Aorta (tissue), 5 donors: Measurements from ENCODE around the gene PLA2G1B. TPM values are rescaled to one million over a fixed set of nuclear protein-coding genes. Genes with fewer than 3 reads are reported as not detected.

Experiments
- ATAC-seq: fragments of 200-7000 bp; cut with Tn5 transposase; one replicate; pipeline ENCODE4 v1.9.1; 2022; ENCODE audit warnings: moderate library complexity; ENCODE audit not compliant: low FRiP score
- DNase-seq, 2 donors: peaks; one replicate each; pipeline ENCODE4 v3.0.0-alpha.2; 2020
- H3K27ac ChIP-seq, 2 donors: one replicate each; pipeline ENCODE4 v1.5.1; 2013; ENCODE audit warnings: low read length in 2 of 2, mild to moderate bottlenecking in 2 of 2, moderate library complexity in 2 of 2, control low read depth in 1 of 2, inconsistent platforms in 1 of 2, low read depth in 1 of 2
- H3K27me3 ChIP-seq, 2 donors: one replicate each; pipeline ENCODE4 v1.6.1; 2013; ENCODE audit warnings: control low read depth in 1 of 2, low read length in 1 of 2, mild to moderate bottlenecking in 1 of 2, moderate library complexity in 1 of 2; ENCODE audit not compliant: insufficient read depth in 2 of 2, control insufficient read depth in 1 of 2
- H3K36me3 ChIP-seq, 2 donors: one replicate each; pipeline ENCODE4 v1.6.1; 2013; ENCODE audit warnings: control low read depth in 1 of 2, low read length in 1 of 2, mild to moderate bottlenecking in 1 of 2; ENCODE audit not compliant: insufficient read depth in 2 of 2, control insufficient read depth in 1 of 2
- H3K4me1 ChIP-seq, 2 donors: one replicate each; pipeline ENCODE4 v1.6.1; 2013; ENCODE audit warnings: low read length in 2 of 2, control low read depth in 1 of 2, mild to moderate bottlenecking in 1 of 2, moderate library complexity in 1 of 2; ENCODE audit not compliant: insufficient read depth in 2 of 2, control insufficient read depth in 1 of 2
- H3K4me3 ChIP-seq, 2 donors: one replicate each; pipeline ENCODE4 v1.5.1; 2013; ENCODE audit warnings: low read length in 2 of 2, control low read depth in 1 of 2, mild to moderate bottlenecking in 1 of 2
- H3K9me3 ChIP-seq: one replicate; pipeline ENCODE4 v1.6.1; 2013; ENCODE audit warnings: mild to moderate bottlenecking, low read length; ENCODE audit not compliant: control insufficient read depth
- WGBS, 2 donors: extraction: QIAGEN DNeasy Blood & Tissue Kit; methylation state at CpG; one replicate each; pipeline ENCODE4 v1.1.7; 2013; 5-methylcytosine and 5-hydroxymethylcytosine counted together
- intact Hi-C, 2 donors: fragments of 100-400 bp; cut with DNase I; formaldehyde crosslinking; loops; one replicate each; pipeline versions ENCODE4 v1.14.2 to v1.15.0; 2022
- polyA plus RNA-seq, 2 donors: library from polyadenylated mRNA; stranded (reverse); fragments of 200-250 nt; gene quantifications; one replicate each; pipeline ENCODE4 v1.2.3, GENCODE V29; 2013
- total RNA-seq, 2 donors: library from RNA; stranded (reverse); fragmentation: NEBNext Ultra II Directional; extraction: Animal tissue kit (Norgen Biotek cat#: 25700); gene quantifications; one replicate each; pipeline ENCODE4 v1.2.1, GENCODE V29; 2021
- donor health status: healthy with polysubstance abuse.
- donor health status: Bipolar disorder and iron deficiency.
- donor health status: DM: no; HTN: no; CAD: no.
- donor health status: DM: no; HTN: no; CAD: no.
- donor health status: DM: yes; HTN: yes; CAD: no.

The PLA2G1B gene
- total and polyA plus RNA-seq, 4 donors, result 0.91 to 3.9 (median 1.6) TPM

GRCh38 chr12:120350576-120351350, 23.2 kb upstream of the PLA2G1B start:
- no peak overlapping the region for H3K4me3 ChIP-seq
- DNase-seq (no peak), ATAC-seq (peak; percentile 32)
- no peaks in the 10 kb centered on the region for H3K27me3 ChIP-seq
- no peaks in the 10 kb centered on the region for H3K9me3 ChIP-seq
- no peak overlapping the region for H3K27ac ChIP-seq
- no peaks in the 10 kb centered on the region for H3K4me1 ChIP-seq
- WGBS, 2 donors, result 5 to 6% methylated on average over 19 of the region's 19 CpGs
- intact Hi-C loops, result no loop called here
- no peaks in the 10 kb centered on the region for H3K36me3 ChIP-seq

- intact Hi-C loops, result no loop called here
- H3K9me3 ChIP-seq, result no peaks in the 10 kb centered on the region
- ATAC-seq, result no peak
- H3K36me3 ChIP-seq, result no peaks in the 10 kb centered on the region
- DNase-seq, result no peak
- no peaks in the 10 kb centered on the region for H3K27me3 ChIP-seq
- H3K27ac ChIP-seq, result no peak overlapping the region
- H3K4me1 ChIP-seq, result no peaks in the 10 kb centered on the region
- 96 to 97% methylated on average over 11 of the region's 11 CpGs for WGBS, 2 donors
- no peak overlapping the region for H3K4me3 ChIP-seq
These were observed 20.2 kb upstream of the PLA2G1B start for GRCh38 chr12:120347766-120348165.

GRCh38 chr12:120346681-120347080, 19.1 kb upstream of the PLA2G1B start:
- WGBS, 2 donors, result 88 to 93% methylated on average over 7 of the region's 7 CpGs
- intact Hi-C loops, result no loop called here
- Histone ChIP-seq H3K9me3 (no peaks in the 10 kb centered on the region), H3K4me3 (no peak overlapping the region), H3K27me3 (no peaks in the 10 kb centered on the region), H3K4me1 (no peaks in the 10 kb centered on the region), H3K36me3 (no peaks in the 10 kb centered on the region), H3K27ac (no peak overlapping the region)
- no peak for DNase-seq
- no peak for ATAC-seq

- Histone ChIP-seq H3K4me1 (no peaks in the 10 kb centered on the region), H3K27ac (no peak overlapping the region), H3K36me3 (no peaks in the 10 kb centered on the region), H3K9me3 (no peaks in the 10 kb centered on the region), H3K27me3 (no peaks in the 10 kb centered on the region), H3K4me3 (no peak overlapping the region)
- no peak for DNase-seq
- ATAC-seq, result no peak
- 95 to 96% methylated on average over 12 to 15 of the region's 15 CpGs for WGBS, 2 donors
- intact Hi-C loops, result no loop called here
These were observed 18.5 kb upstream of the PLA2G1B start for GRCh38 chr12:120346031-120346430.

- no peaks in the 10 kb centered on the region for H3K27me3 ChIP-seq
- H3K4me3 ChIP-seq, result no peak overlapping the region
- 90 to 92% methylated on average over 8 of the region's 8 CpGs for WGBS, 2 donors
- H3K4me1 ChIP-seq, result no peaks in the 10 kb centered on the region
- ATAC-seq (no peak), DNase-seq (no peak)
- no peaks in the 10 kb centered on the region for H3K9me3 ChIP-seq
- intact Hi-C loops, result no loop called here
- no peak overlapping the region for H3K27ac ChIP-seq
- H3K36me3 ChIP-seq, result no peaks in the 10 kb centered on the region
These were observed 16.1 kb upstream of the PLA2G1B start for GRCh38 chr12:120343692-120344091.

- H3K9me3 ChIP-seq, result no peaks in the 10 kb centered on the region
These were observed 15.5 kb upstream of the PLA2G1B start for GRCh38 chr12:120343039-120343537.

GRCh38 chr12:120342175-120343038, 14.8 kb upstream of the PLA2G1B start:
- Histone ChIP-seq H3K36me3 (no peaks in the 10 kb centered on the region), H3K27ac (no peak overlapping the region), H3K4me1 (no peaks in the 10 kb centered on the region), H3K27me3 (no peaks in the 10 kb centered on the region), H3K4me3 (no peak overlapping the region), H3K9me3 (no peaks in the 10 kb centered on the region)
- ATAC-seq, result peak; percentile 27
- intact Hi-C loops, result no loop called here
- no peak for DNase-seq
- 53 to 60% methylated on average over 25 to 30 of the region's 30 CpGs for WGBS, 2 donors

More at GRCh38 chr12:120343039-120343537, 15.5 kb upstream of the PLA2G1B start:
- Histone ChIP-seq H3K4me1 (no peaks in the 10 kb centered on the region), H3K27me3 (no peaks in the 10 kb centered on the region), H3K36me3 (no peaks in the 10 kb centered on the region), H3K27ac (no peak overlapping the region), H3K4me3 (no peak overlapping the region)
- intact Hi-C loops, result no loop called here
- 72% methylated on average over 7 to 10 of the region's 10 CpGs for WGBS, 2 donors
- no peak for DNase-seq
- no peak for ATAC-seq

- no peak for ATAC-seq
- DNase-seq, result no peak
- Histone ChIP-seq H3K9me3 (no peaks in the 10 kb centered on the region), H3K4me1 (no peaks in the 10 kb centered on the region), H3K4me3 (no peak overlapping the region), H3K36me3 (no peaks in the 10 kb centered on the region), H3K27me3 (no peaks in the 10 kb centered on the region), H3K27ac (no peak overlapping the region)
- 93 to 95% methylated on average over 4 of the region's 4 CpGs for WGBS, 2 donors
- intact Hi-C loops, result loop anchor here in 1 of 2 donors (10.0 kb wide), 1 partner anchor 776 kb away; no protein-coding TSS in a partner anchor
These were observed 11.7 kb upstream of the PLA2G1B start for GRCh38 chr12:120339256-120339655.
